Nephron progenitor cell (in vitro differentiated cells): ENCODE measurements around the gene PKMYT1.
A peak's percentile ranks its signal among the peaks of the same experiment; 100 is the strongest.

Experiments used
- DNase-seq: peaks from one replicate; pipeline ENCODE4 v3.0.0; 2021
- H3K27ac Mint-ChIP-seq: 2 replicates; pipeline ENCODE4 v1.8.0; 2021; ENCODE audit warnings: mild to moderate bottlenecking, moderate library complexity, mixed read lengths
- H3K27me3 Mint-ChIP-seq: 2 replicates; pipeline ENCODE4 v1.8.0; 2021; ENCODE audit warnings: mild to moderate bottlenecking, low read depth, mixed read lengths; ENCODE audit not compliant: poor library complexity
- H3K36me3 Mint-ChIP-seq: 2 replicates; pipeline ENCODE4 v1.8.0; 2021; ENCODE audit warnings: low read depth, mixed read lengths
- H3K4me1 Mint-ChIP-seq: 2 replicates; pipeline ENCODE4 v1.8.0; 2021; ENCODE audit warnings: mixed read lengths
- H3K4me3 Mint-ChIP-seq: 2 replicates; pipeline ENCODE4 v1.8.0; 2021; ENCODE audit warnings: mild to moderate bottlenecking, moderate library complexity, mixed read lengths
- H3K9me3 Mint-ChIP-seq: 2 replicates; pipeline ENCODE4 v1.8.0; 2021; ENCODE audit warnings: mild to moderate bottlenecking, moderate library complexity, mixed read lengths
- TF ChIP-seq, protein P1 (sequence below): fragments of 200-600 bp; sonication (generic); IDR thresholded peaks from 2 replicates; pipeline ENCODE4 v1.5.0; 2021; ENCODE audit warnings: antibody characterized with exemption

PKMYT1 gene

GRCh38 chr16:3026609-3027488 is 46.6 kb upstream of the PKMYT1 start:
- DNase-seq, result no peak
- peak overlapping the region; percentile 50 for H3K4me3 Mint-ChIP-seq

DNA sequence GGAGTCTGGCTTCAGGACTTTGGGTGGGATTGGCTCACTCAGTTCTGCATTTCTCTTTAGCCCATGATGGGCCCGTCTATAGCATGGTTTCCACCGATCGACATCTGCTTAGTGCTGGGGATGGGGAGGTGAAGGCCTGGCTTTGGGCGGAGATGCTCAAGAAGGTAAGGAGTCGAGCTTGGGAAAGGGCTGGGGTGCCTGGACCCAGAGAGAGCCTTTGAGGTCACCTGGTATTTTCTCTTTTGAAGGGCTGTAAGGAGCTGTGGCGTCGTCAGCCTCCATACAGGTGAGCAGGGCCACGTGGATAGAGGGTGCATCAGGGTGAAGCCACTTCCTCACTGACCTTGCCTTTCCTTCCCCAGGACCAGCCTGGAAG is 45.7 kb upstream of the PKMYT1 start:
- H3K27ac Mint-ChIP-seq, result no peak overlapping the region
- no peak overlapping the region for H3K4me3 Mint-ChIP-seq
- H3K27me3 Mint-ChIP-seq, result peaks cover 11% of the 10 kb centered on the region
- DNase-seq, result no peak
- TF ChIP-seq, protein P1, sequence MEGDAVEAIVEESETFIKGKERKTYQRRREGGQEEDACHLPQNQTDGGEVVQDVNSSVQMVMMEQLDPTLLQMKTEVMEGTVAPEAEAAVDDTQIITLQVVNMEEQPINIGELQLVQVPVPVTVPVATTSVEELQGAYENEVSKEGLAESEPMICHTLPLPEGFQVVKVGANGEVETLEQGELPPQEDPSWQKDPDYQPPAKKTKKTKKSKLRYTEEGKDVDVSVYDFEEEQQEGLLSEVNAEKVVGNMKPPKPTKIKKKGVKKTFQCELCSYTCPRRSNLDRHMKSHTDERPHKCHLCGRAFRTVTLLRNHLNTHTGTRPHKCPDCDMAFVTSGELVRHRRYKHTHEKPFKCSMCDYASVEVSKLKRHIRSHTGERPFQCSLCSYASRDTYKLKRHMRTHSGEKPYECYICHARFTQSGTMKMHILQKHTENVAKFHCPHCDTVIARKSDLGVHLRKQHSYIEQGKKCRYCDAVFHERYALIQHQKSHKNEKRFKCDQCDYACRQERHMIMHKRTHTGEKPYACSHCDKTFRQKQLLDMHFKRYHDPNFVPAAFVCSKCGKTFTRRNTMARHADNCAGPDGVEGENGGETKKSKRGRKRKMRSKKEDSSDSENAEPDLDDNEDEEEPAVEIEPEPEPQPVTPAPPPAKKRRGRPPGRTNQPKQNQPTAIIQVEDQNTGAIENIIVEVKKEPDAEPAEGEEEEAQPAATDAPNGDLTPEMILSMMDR, result no peak
- no peaks in the 10 kb centered on the region for H3K9me3 Mint-ChIP-seq
- H3K36me3 Mint-ChIP-seq, result peaks cover 23% of the 10 kb centered on the region
- H3K4me1 Mint-ChIP-seq, result peaks cover 38% of the 10 kb centered on the region

More at GRCh38 chr16:3026609-3027488, 46.6 kb upstream of the PKMYT1 start:
- no peak overlapping the region for H3K27ac Mint-ChIP-seq
- H3K9me3 Mint-ChIP-seq, result no peaks in the 10 kb centered on the region
- peaks cover 23% of the 10 kb centered on the region for H3K36me3 Mint-ChIP-seq
- H3K4me1 Mint-ChIP-seq, result peaks cover 31% of the 10 kb centered on the region
- H3K27me3 Mint-ChIP-seq, result peaks cover 11% of the 10 kb centered on the region
- TF ChIP-seq, protein P1, result no peak

- Mint-ChIP-seq H3K9me3 (no peaks in the 10 kb centered on the region), H3K36me3 (peaks cover 23% of the 10 kb centered on the region), H3K27ac (no peak overlapping the region), H3K27me3 (peaks cover 11% of the 10 kb centered on the region), H3K4me1 (peaks cover 38% of the 10 kb centered on the region), H3K4me3 (no peak overlapping the region)
- TF ChIP-seq, protein P1, result no peak
- DNase-seq, result no peak
These were observed 45.1 kb upstream of the PKMYT1 start for GRCh38 chr16:3025032-3026002.

DNA sequence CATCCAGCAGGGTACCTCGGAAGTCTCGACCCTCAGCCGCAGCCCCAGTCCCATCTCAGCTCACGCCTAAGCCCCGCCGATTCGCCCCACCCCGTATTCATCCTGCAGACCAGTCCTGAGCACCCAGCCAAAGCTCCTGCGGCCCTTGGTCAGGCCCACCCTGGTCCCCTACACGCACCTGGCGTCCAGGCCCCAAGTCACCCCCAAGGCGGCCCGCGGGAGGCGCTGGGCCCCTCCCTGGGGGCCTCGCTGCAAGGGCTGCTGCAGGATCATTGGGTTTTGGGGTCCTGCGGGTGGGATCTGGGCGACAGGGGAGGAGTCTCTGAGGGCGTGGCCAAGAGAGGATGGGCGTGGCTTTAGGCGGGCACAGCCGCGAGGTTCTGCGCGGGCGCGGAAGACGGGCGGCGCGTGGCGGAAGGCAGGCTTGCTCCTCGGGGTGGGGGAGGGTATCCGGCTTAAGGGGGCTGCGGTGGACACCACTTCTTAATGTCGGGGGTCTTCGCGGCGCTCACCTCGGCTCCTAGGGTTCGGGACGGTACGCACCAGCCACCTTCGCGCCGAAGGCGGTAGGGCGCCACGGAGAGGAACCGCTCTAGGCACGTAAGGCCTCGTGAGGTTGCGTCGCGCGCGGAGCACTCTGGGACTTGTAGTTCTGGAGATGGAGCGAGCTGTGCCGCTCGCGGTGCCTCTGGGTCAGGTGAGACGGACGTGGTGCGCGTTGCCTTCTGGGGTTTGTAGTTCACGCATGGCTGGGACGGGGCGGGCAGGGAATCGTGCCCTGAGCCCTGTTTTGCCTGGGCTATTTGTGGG is 43.6 kb upstream of the PKMYT1 start, which contains the start of the genes HCFC1R1 and THOC6:
HCFC1R1 (minus strand) TSS at position 274 of the 810 bp plus-strand sequence; CDS start at position 273, 1 bp downstream.
THOC6 (plus strand) TSS at position 367 of the 810 bp plus-strand sequence; CDS start at position 659, 292 bp downstream.
- DNase-seq, result peak; percentile 95
- Mint-ChIP-seq H3K4me1 (peaks cover 38% of the 10 kb centered on the region), H3K27me3 (peaks cover 2% of the 10 kb centered on the region), H3K9me3 (no peaks in the 10 kb centered on the region), H3K36me3 (peaks cover 23% of the 10 kb centered on the region), H3K27ac (peak within 1 kb of the TSS; percentile 88), H3K4me3 (peak within 1 kb of the TSS; percentile 87)
- TF ChIP-seq, protein P1, result no peak

GRCh38 chr16:3023415-3023668 is 43.1 kb upstream of the PKMYT1 start:
- no peak for DNase-seq
- peak overlapping the region; percentile 87 for H3K4me3 Mint-ChIP-seq
- H3K4me1 Mint-ChIP-seq, result peaks cover 42% of the 10 kb centered on the region
- no peak overlapping the region for H3K27ac Mint-ChIP-seq
- TF ChIP-seq, protein P1, result no peak
- H3K36me3 Mint-ChIP-seq, result peaks cover 23% of the 10 kb centered on the region
- no peaks in the 10 kb centered on the region for H3K9me3 Mint-ChIP-seq
- peaks cover 2% of the 10 kb centered on the region for H3K27me3 Mint-ChIP-seq
